CD4-positive, CD25-positive, alpha-beta regulatory T cell (primary cell): ENCODE data around the gene APOE. TPM values are rescaled to one million over a fixed set of nuclear protein-coding genes. Genes with fewer than 3 reads are reported as not detected.
A peak's percentile ranks its signal among the peaks of the same experiment; 100 is the strongest.

ENCODE experiments used
- ATAC-seq, 2 donors: fragments of 150-1000 bp; cut with Tn5 transposase; one replicate each; pipeline ENCODE4 v1.10.0; 2021; ENCODE audit warnings: low read depth in 2 of 2, moderate number of reproducible peaks in 2 of 2, moderate library complexity in 1 of 2
- DNase-seq, 3 donors: peaks; one replicate each; pipeline versions ENCODE4 v3.0.0 to v3.0.0-alpha.2; 2012 to 2022; ENCODE audit warnings: mixed read lengths in 1 of 3
- H3K27ac ChIP-seq: one replicate; pipeline ENCODE4 v1.7.0; 2013; ENCODE audit warnings: mild to moderate bottlenecking, low read length; ENCODE audit not compliant: insufficient read depth, poor library complexity, severe bottlenecking
- H3K27me3 ChIP-seq: one replicate; pipeline ENCODE4 v1.7.0; 2013; ENCODE audit warnings: low read length; ENCODE audit not compliant: control insufficient read depth, insufficient read depth
- H3K36me3 ChIP-seq: one replicate; pipeline ENCODE4 v1.7.0; 2013; ENCODE audit warnings: mild to moderate bottlenecking, low read length, moderate library complexity; ENCODE audit not compliant: control insufficient read depth, insufficient read depth
- H3K4me1 ChIP-seq: 2 replicates; pipeline ENCODE4 v1.7.0; 2013; ENCODE audit warnings: mild to moderate bottlenecking, low read length; ENCODE audit not compliant: insufficient read depth, control insufficient read depth, poor library complexity, severe bottlenecking
- H3K4me3 ChIP-seq: one replicate; pipeline ENCODE4 v1.7.0; 2013; ENCODE audit warnings: low read depth, mild to moderate bottlenecking, low read length, moderate library complexity
- H3K9me3 ChIP-seq, 2 experiments: 1 replicate in 1 of 2; 2 replicates in 1 of 2; pipeline ENCODE4 v1.7.0; 2013; ENCODE audit warnings: low read length in 2 of 2, mild to moderate bottlenecking in 1 of 2, moderate library complexity in 1 of 2; ENCODE audit not compliant: control insufficient read depth in 2 of 2
- H3K27ac Mint-ChIP-seq, 3 donors: one replicate each; pipeline ENCODE4 v1.8.0; 2020 to 2022; ENCODE audit warnings: mild to moderate bottlenecking in 3 of 3, mixed read lengths in 3 of 3, moderate library complexity in 2 of 3
- H3K27me3 Mint-ChIP-seq: one replicate; pipeline ENCODE4 v1.8.0; 2022; ENCODE audit warnings: mild to moderate bottlenecking, mixed read lengths
- H3K36me3 Mint-ChIP-seq: one replicate; pipeline ENCODE4 v1.8.0; 2020; ENCODE audit warnings: mixed read lengths
- H3K4me1 Mint-ChIP-seq, 4 donors: one replicate each; pipeline ENCODE4 v1.8.0; 2020 to 2022; ENCODE audit warnings: mixed read lengths in 4 of 4, mild to moderate bottlenecking in 1 of 4
- H3K4me3 Mint-ChIP-seq, 4 donors: one replicate each; pipeline ENCODE4 v1.8.0; 2020 to 2022; ENCODE audit warnings: mild to moderate bottlenecking in 4 of 4, mixed read lengths in 4 of 4, moderate library complexity in 3 of 4
- H3K9me3 Mint-ChIP-seq, 7 donors: one replicate each; pipeline ENCODE4 v1.8.0; 2020 to 2022; ENCODE audit warnings: mixed read lengths in 7 of 7, mild to moderate bottlenecking in 3 of 7, moderate library complexity in 2 of 7
- polyA plus RNA-seq, 4 donors: library from polyadenylated mRNA; unstranded; fragments of 300-500 nt; fragmentation: Illumina TruSeq; gene quantifications; one replicate each; pipeline ENCODE4 v1.2.3, GENCODE V29; 2021
- total RNA-seq: library from RNA; stranded (reverse); gene quantifications from one replicate; pipeline ENCODE4 v1.2.3, GENCODE V29; 2022

The APOE gene
- total and polyA plus RNA-seq, 5 donors from 2014 or later: 1.4 TPM; not detected in 4

GRCh38 chr19:44894052-44894400 is 11.6 kb upstream of the APOE start:
- ATAC-seq (no peak), DNase-seq (no peak)
- Histone ChIP-seq H3K4me1 (peaks cover 19% of the 10 kb centered on the region), H3K9me3 (no peaks in the 10 kb centered on the region), H3K4me3 (no peak overlapping the region), H3K27me3 (no peaks in the 10 kb centered on the region), H3K36me3 (peaks cover 46% of the 10 kb centered on the region), H3K27ac (no peak overlapping the region)
- Mint-ChIP-seq H3K4me3 (peak overlapping the region in 2 of 4 donors; percentile 13 to 21), H3K27me3 (peaks cover 5% of the 10 kb centered on the region), H3K4me1 (peaks cover 0 to 42% (median 24%) of the 10 kb centered on the region in 4 donors), H3K27ac (no peak overlapping the region), H3K36me3 (peaks cover 31% of the 10 kb centered on the region), H3K9me3 (peaks cover 0 to 2% (median 0%) of the 10 kb centered on the region in 7 donors)

- no peak for ATAC-seq
- Mint-ChIP-seq H3K9me3 (peaks cover 0 to 1% (median 0%) of the 10 kb centered on the region in 7 donors), H3K4me1 (peaks cover 0 to 40% (median 22%) of the 10 kb centered on the region in 4 donors), H3K4me3 (peak overlapping the region in 2 of 4 donors; percentile 45 to 87), H3K27me3 (peaks cover 5% of the 10 kb centered on the region), H3K27ac (peak overlapping the region in 1 of 3 donors; percentile 38), H3K36me3 (peaks cover 31% of the 10 kb centered on the region)
- no peak overlapping the region for H3K27ac ChIP-seq
- DNase-seq: no peak
- peaks cover 13% of the 10 kb centered on the region for H3K4me1 ChIP-seq
- H3K27me3 ChIP-seq: no peaks in the 10 kb centered on the region
- no peak overlapping the region for H3K4me3 ChIP-seq
- peaks cover 46% of the 10 kb centered on the region for H3K36me3 ChIP-seq
- no peaks in the 10 kb centered on the region for H3K9me3 ChIP-seq
Observed at GRCh38 chr19:44894946-44895345, 10.7 kb upstream of the APOE start.

- Histone ChIP-seq H3K36me3 (peaks cover 62% of the 10 kb centered on the region), H3K9me3 (no peaks in the 10 kb centered on the region), H3K4me3 (no peak overlapping the region), H3K27ac (no peak overlapping the region), H3K4me1 (no peaks in the 10 kb centered on the region), H3K27me3 (no peaks in the 10 kb centered on the region)
- peaks cover 26% of the 10 kb centered on the region for H3K36me3 Mint-ChIP-seq
- H3K9me3 Mint-ChIP-seq: no peaks in the 10 kb centered on the region
- no peaks in the 10 kb centered on the region for H3K27me3 Mint-ChIP-seq
- H3K27ac Mint-ChIP-seq: no peak overlapping the region
- DNase-seq (no peak), ATAC-seq (no peak)
- H3K4me3 Mint-ChIP-seq: peak overlapping the region in 1 of 4 donors; percentile 56
- peaks cover 0 to 22% (median 6%) of the 10 kb centered on the region in 4 donors for H3K4me1 Mint-ChIP-seq
Observed at GRCh38 chr19:44897835-44898234, 7.8 kb upstream of the APOE start.

GRCh38 chr19:44900328-44901244 is 5.0 kb upstream of the APOE start:
- Mint-ChIP-seq H3K4me3 (no peak overlapping the region), H3K9me3 (no peaks in the 10 kb centered on the region)

GRCh38 chr19:44903216-44903601 is 2.4 kb upstream of the APOE start:
- peaks cover 23% of the 10 kb centered on the region for H3K36me3 ChIP-seq
- no peaks in the 10 kb centered on the region for H3K9me3 ChIP-seq
- Mint-ChIP-seq H3K4me3 (no peak overlapping the region), H3K27me3 (peaks cover 26% of the 10 kb centered on the region), H3K36me3 (peaks cover under 1% of the 10 kb centered on the region), H3K9me3 (no peaks in the 10 kb centered on the region), H3K4me1 (peaks cover 0 to 15% (median 3%) of the 10 kb centered on the region in 4 donors), H3K27ac (no peak overlapping the region)
- no peak overlapping the region for H3K27ac ChIP-seq
- H3K27me3 ChIP-seq: no peaks in the 10 kb centered on the region
- ATAC-seq: no peak
- H3K4me1 ChIP-seq: peaks cover 3% of the 10 kb centered on the region
- no peak overlapping the region for H3K4me3 ChIP-seq
- DNase-seq: no peak

More at GRCh38 chr19:44900328-44901244, 5.0 kb upstream of the APOE start:
- ATAC-seq (no peak), DNase-seq (no peak)
- H3K27ac ChIP-seq: no peak overlapping the region
- peaks cover 10% of the 10 kb centered on the region for H3K27me3 Mint-ChIP-seq
- no peaks in the 10 kb centered on the region for H3K4me1 ChIP-seq
- peaks cover 14% of the 10 kb centered on the region for H3K36me3 Mint-ChIP-seq
- H3K27me3 ChIP-seq: no peaks in the 10 kb centered on the region
- H3K4me1 Mint-ChIP-seq: peaks cover 0 to 10% (median 2%) of the 10 kb centered on the region in 4 donors
- H3K4me3 ChIP-seq: no peak overlapping the region
- H3K27ac Mint-ChIP-seq: peak overlapping the region in 1 of 3 donors; percentile 66
- H3K9me3 ChIP-seq: no peaks in the 10 kb centered on the region
- H3K36me3 ChIP-seq: peaks cover 44% of the 10 kb centered on the region

GRCh38 chr19:44903602-44904425 is 1.8 kb upstream of the APOE start:
- no peaks in the 10 kb centered on the region for H3K9me3 ChIP-seq

GRCh38 chr19:44904426-44904994 is 1.1 kb upstream of the APOE start:
- Histone ChIP-seq H3K4me3 (no peak overlapping the region), H3K9me3 (no peaks in the 10 kb centered on the region), H3K27ac (no peak overlapping the region), H3K36me3 (peaks cover 21% of the 10 kb centered on the region), H3K27me3 (no peaks in the 10 kb centered on the region), H3K4me1 (peaks cover 3% of the 10 kb centered on the region)
- peaks cover 30% of the 10 kb centered on the region for H3K27me3 Mint-ChIP-seq
- no peaks in the 10 kb centered on the region for H3K9me3 Mint-ChIP-seq
- H3K27ac Mint-ChIP-seq: no peak overlapping the region
- no peak overlapping the region for H3K4me3 Mint-ChIP-seq
- DNase-seq (no peak), ATAC-seq (no peak)
- H3K36me3 Mint-ChIP-seq: no peaks in the 10 kb centered on the region
- H3K4me1 Mint-ChIP-seq: peaks cover 0 to 15% (median 3%) of the 10 kb centered on the region in 4 donors

More at GRCh38 chr19:44903602-44904425, 1.8 kb upstream of the APOE start:
- H3K4me1 ChIP-seq: peaks cover 3% of the 10 kb centered on the region
- peaks cover 21% of the 10 kb centered on the region for H3K36me3 ChIP-seq
- H3K27me3 ChIP-seq: no peaks in the 10 kb centered on the region
- H3K27ac ChIP-seq: no peak overlapping the region
- no peak overlapping the region for H3K4me3 ChIP-seq
- DNase-seq: peak; percentile 57 to 71 (median 64)
- Mint-ChIP-seq H3K27me3 (peaks cover 26% of the 10 kb centered on the region), H3K4me1 (peaks cover 0 to 15% (median 3%) of the 10 kb centered on the region in 4 donors), H3K9me3 (no peaks in the 10 kb centered on the region), H3K27ac (no peak overlapping the region), H3K36me3 (no peaks in the 10 kb centered on the region), H3K4me3 (no peak overlapping the region)
- peak in 1 of 2 donors; percentile 58 for ATAC-seq
